Astrocyte of the hippocampus (primary cell): ENCODE data around the gene IFITM5.

Experiments used
- DNase-seq: peaks from one replicate; pipeline ENCODE4 v3.0.0; 2011; ENCODE audit warnings: low read depth, low spot score

Gene IFITM5

DNA sequence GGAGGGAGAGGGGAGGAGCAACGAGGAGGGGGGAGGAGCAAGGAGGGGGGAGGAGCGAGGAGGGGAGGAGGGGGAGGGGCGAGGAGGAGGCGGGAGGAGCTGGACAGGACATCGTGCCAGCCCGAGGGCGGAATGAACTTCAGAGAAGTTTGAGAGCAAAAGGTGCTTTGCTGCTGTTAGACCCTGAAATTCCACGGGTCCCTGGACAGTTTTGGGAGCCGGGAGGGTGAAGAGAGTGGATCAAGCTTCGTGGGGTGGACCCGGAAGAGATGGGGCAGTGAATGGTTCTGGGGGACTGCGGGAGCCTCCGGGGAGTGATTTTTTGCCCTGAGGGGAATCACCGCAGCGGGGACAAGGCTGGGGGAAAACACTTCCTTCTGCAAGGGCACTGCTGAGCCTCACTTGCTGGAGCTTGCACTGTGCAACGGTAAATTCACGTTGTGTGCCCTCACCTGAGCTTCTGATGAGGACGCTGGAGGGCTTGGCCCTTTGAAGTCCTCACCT, 31.8 kb downstream of the IFITM5 start:
- DNase-seq: no peak

GRCh38 chr11:266676-267439, 32.5 kb downstream of the IFITM5 start:
- DNase-seq: no peak

- no peak for DNase-seq
These were observed 37.7 kb downstream of the IFITM5 start for GRCh38 chr11:261624-262023.

DNA sequence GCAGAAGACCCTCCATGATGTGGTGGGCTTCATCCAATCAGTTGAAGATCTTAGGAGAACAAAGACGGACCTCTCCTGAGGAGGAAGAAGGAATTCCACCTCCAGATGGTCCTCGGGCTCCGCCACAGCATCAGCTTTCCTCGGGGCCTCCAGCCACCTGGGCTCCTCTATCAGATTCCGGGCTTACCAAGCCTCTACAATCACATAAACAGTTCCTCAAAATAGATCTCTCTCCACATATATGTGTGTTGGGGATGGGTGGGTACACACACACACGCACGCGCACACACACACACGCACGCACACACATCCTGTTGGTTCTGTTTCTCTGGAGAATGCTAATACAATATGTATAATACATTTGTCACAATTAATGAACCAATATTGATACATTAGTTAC, 39.9 kb downstream of the IFITM5 start:
- DNase-seq: no peak

DNA sequence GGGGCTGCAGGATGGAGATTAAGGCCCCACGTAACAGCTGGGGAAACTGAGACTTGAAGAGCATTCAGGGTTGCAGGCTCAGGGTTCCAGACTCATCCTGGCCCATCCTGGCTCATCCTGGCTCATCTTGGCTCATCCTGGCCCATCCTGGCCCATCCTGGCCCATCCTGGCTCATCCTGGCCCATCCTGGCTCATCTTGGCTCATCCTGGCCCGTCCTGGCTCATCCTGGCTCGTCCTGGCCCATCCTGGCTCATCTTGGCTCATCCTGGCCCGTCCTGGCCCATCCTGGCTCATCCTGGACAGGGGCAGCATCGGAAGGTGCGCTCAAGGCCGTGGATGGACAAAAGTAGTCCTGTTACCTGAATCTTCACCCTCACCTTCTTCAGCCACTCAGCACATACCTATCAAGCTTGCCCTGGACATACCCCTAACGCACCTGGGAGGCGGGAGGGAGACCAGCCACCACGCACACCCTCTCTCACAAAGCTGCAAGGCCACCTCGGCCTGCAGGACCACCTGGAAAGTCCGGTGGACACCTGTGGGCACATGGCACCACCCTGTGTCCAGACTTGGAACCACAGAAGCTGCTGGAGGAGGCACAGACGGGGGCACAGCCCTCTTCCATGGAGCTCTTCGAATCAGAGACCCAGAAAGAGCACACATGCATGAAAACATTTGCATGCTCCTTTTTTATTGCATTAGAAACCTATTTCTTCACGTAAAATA, 41.4 kb downstream of the IFITM5 start:
- DNase-seq: no peak

DNA sequence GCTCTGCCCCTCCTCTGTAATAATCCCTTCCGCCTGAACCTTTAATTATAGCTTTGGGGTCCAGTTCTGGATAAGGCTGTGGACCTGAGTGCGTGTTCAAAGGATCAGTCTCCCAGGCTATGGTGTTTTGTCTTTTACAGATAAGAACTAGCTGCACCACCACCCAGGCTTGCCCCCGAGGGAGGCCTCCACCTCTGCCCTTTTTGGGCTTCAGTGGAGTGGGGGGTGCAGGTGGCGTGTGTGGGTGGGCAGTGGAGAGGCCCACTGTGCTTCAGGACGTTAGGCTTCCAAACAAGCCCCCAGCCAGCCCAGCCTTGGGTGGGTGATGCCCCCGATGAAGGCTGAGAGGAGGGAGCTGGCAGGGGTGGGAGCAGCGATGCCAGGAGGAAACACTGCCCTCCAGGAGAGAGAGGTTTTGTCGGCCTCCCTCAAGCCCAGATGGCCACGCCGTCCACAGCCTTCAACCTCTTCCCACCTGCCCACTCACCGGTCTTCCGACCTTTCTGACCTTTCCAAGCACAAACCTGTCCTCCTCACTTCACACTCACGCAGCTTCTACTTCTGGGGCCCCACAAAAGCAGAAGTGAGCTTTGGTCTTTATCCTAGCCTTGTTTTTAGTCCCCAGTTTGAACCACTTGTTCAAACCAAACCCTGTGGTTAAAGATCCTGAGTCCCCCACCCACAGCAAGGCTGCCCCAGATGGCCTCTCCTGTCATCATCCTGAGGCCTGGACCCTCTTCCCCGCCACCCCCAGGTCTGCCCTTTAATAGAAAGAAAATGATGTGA, 42.2 kb downstream of the IFITM5 start:
- DNase-seq: no peak

- DNase-seq: no peak
These were observed 43.5 kb downstream of the IFITM5 start for GRCh38 chr11:255816-256215.

DNA sequence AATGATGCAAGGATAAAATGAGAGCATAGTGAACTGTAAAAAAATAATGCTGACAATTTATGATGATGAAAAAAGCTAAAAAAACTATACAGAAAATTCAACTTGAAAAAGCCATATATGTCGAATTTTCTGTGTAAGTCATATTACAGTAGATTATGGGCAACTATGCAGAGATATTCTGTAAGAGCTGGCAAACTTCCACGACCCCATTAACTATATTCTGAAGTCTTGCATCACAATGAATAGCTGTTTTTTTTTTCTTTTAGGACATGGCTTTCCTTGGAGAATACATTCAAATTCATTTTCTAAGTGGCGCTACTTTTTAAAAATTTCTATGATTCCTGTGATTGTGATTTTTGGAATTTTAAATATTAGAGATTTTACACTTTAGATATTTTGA, 44.1 kb downstream of the IFITM5 start:
- DNase-seq: no peak

GRCh38 chr11:253886-254270, 45.4 kb downstream of the IFITM5 start:
- no peak for DNase-seq

DNA sequence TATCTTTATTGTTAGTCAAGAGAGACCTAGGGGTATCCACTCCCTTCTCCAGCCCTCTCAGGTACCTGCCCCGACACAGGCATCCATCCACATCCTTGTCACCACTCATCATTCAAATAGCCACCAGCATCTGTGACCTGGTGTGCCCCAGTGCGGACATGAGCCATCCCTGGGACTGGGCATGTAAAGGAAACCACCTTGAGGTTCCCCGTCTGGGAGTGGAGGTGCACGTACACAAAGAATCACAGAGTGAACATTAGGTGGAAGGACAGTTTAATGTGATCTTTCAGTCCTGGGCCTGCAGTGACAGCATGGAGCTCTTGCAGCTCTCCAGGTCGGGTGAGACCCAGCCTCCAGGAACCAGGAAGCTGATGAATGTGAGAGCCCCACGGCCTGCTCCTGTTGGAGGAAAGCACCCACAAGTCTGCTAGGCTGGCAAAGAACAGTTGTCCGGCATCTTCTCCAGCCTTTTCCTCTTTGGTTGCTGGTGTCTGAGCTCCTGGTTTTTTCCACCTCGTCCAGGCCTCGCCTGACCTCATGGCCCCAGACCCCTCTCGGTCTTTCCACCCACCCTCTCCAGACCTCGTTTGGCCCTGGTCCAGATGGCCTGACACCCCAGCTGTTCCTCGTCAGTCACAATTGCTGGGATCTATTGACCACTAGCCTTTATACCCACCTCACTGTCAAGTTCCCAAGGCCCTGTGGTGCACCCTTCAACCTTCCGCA, 46.0 kb downstream of the IFITM5 start:
- DNase-seq: no peak

DNA sequence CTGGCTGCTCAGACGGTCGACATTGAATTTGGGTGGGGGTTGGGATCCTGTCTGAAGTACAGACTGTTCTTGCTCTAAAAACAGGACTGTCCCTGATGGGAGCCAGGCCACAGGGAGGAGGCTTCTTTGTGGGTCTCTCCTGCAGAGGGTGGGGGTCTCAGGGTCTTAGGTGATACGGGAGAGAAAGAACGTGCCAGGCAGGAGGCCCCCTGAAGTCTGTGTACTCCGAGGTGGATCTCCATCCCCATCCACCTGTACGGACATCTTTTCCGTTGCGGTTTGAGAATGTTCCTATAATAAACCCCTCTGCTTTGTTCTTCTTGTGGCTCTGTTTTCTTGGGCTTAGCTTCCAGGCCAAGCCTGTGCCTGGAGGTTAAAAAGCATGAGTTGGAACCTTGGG, 46.7 kb downstream of the IFITM5 start:
- no peak for DNase-seq

DNA sequence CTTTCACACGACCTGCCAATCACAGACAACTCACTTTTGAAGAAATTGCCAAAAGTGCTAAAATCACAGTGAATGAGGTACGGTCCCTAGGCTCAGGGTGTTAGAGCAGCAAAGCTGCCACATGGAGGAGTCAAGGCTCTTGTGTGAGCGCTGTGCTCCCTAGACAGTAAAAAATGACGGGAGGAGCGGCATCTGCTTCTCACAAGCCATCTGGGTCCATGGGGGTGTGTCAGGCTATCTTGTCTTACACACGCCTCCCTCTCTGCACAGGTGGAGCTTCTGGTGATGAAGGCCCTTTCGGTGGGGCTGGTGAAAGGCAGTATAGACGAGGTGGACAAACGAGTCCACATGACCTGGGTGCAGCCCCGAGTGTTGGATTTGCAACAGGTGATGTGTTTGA, 47.8 kb downstream of the IFITM5 start:
- DNase-seq: no peak

DNA sequence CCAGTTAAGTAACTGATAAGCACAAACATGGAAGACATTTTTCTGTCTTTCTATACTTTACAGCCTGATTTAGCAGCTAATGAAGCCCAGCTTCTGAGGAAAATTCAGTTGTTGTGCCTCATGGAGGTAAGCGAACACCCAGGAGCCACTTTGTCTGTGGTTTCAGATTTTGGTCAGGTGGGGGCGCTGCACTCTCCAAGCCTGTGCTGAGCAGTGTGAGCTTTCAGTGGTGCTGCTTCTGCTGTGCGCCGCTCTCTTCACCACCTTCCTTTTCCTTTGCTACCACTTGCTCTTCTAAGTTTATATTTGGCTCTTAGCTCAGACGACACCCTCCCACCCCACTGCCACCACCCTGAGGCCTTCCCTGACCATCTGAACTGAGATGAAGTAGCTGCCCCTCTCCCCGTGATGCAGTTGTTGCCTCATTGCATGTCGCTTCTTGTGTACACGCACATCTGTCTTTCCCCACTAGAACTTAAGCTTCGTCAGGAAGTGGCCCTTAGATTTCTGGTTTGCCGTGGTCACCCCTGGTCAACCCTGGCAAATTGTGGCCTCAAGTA, 48.5 kb downstream of the IFITM5 start:
- DNase-seq: peak; percentile 75

GRCh38 chr11:250274-250673, 49.1 kb downstream of the IFITM5 start:
- no peak for DNase-seq

DNA sequence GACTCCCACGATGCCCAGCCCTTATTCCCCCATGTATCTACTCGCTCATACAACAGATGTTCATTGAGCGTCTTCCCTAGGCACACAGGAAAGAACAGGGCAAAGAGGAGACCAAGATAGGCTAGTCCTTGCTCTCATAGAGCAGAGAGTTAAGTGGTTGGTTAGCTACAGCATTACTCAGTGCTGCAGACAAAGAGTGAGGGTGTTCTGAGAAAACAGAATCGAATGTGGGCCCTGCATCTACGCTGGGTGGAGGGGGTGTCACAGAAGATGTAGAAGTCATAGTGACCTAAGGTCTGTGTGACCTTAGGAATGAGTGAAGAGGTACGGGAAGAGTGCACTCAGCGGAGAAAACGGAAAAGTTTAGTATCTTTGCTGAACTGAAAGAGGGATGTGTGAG, 50.3 kb downstream of the IFITM5 start:
- DNase-seq: no peak
